Measurements from ENCODE around the gene RARB. TPM values are rescaled to one million over a fixed set of nuclear protein-coding genes. Genes with fewer than 3 reads are reported as not detected.

RARB gene
- total RNA-seq, 2 experiments from 2014 or later: not detected

DNA sequence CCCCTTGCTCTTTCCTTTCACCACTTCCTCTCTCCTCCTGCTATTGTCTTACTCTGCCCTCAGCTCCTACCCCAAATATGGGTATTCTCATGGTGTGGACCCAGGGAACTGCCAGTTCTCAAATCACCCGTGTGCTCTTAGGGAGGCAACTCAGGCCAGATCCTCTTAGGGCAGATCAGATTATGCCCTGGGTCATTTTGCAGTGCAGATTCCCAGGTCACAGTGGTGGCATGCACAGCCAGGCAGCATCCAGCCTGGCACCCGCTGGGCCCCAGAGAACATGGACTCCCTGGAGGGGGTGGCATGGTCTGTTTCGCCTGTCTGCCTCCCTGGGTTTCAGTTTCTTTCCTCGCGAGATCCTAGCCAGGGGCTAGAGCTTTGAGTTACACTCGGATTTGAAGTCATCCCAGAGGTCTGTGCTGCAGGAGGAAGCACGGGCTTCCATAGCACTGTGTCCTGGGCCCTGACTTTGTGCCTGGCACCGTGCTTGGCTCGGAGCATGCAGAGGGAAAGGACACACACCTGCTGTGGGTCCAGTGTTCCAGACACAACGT lies 140.5 kb downstream of the RARB start:
- intact Hi-C loops (cut with micrococcal nuclease): no loop called here
- ATAC-seq (no peak), DNase-seq (no peak)
- H3K4me1 Mint-ChIP-seq (ENCODE audit: low read depth): no peaks in the 10 kb centered on the region
- no peak overlapping the region for H3K4me3 Mint-ChIP-seq
- ChIA-PET CTCF (no interaction called here), POLR2A (interaction anchor here (0.5 kb wide), 1 partner anchor 214 kb away, joined by 3 read pairs; no protein-coding TSS in a partner anchor)
- no peaks in the 10 kb centered on the region for H3K36me3 Mint-ChIP-seq (ENCODE audit: low read depth)
- no peaks in the 10 kb centered on the region for H3K9me3 Mint-ChIP-seq
- no peak overlapping the region for H3K27ac Mint-ChIP-seq
- H3K27me3 Mint-ChIP-seq: no peaks in the 10 kb centered on the region
- TF ChIP-seq, protein P1, sequence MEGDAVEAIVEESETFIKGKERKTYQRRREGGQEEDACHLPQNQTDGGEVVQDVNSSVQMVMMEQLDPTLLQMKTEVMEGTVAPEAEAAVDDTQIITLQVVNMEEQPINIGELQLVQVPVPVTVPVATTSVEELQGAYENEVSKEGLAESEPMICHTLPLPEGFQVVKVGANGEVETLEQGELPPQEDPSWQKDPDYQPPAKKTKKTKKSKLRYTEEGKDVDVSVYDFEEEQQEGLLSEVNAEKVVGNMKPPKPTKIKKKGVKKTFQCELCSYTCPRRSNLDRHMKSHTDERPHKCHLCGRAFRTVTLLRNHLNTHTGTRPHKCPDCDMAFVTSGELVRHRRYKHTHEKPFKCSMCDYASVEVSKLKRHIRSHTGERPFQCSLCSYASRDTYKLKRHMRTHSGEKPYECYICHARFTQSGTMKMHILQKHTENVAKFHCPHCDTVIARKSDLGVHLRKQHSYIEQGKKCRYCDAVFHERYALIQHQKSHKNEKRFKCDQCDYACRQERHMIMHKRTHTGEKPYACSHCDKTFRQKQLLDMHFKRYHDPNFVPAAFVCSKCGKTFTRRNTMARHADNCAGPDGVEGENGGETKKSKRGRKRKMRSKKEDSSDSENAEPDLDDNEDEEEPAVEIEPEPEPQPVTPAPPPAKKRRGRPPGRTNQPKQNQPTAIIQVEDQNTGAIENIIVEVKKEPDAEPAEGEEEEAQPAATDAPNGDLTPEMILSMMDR (IDR thresholded peaks at IDR 0.05): no peak

DNA sequence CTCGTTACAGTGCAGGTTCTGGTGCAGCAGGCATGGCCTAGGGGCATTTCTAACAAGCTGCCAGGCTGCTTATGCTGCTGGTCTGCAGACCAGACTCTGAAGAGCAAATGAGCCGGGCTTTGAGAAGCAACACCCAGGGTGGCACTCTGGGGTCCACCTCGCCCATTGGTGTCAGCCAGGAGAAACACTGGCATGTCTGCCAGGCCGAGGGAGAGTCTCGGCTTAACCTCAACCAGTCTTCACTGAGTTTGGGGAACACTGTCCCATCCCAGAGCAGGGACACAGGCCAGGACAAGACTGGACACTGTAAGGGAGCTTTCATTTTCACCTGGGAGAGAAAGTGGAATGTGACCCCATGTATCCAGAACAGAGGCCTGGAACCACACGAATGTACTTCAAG lies 143.2 kb downstream of the RARB start:
- Mint-ChIP-seq H3K36me3 (ENCODE audit: low read depth) (no peaks in the 10 kb centered on the region), H3K4me3 (no peak overlapping the region), H3K27me3 (no peaks in the 10 kb centered on the region), H3K27ac (no peak overlapping the region), H3K9me3 (no peaks in the 10 kb centered on the region), H3K4me1 (ENCODE audit: low read depth) (no peaks in the 10 kb centered on the region)
- intact Hi-C loops (cut with micrococcal nuclease): no loop called here
- no peak for DNase-seq
- CTCF ChIA-PET: no interaction called here
- POLR2A ChIA-PET: no interaction called here
- ATAC-seq: no peak
- TF ChIP-seq, protein P1 (IDR thresholded peaks at IDR 0.05): no peak

DNA sequence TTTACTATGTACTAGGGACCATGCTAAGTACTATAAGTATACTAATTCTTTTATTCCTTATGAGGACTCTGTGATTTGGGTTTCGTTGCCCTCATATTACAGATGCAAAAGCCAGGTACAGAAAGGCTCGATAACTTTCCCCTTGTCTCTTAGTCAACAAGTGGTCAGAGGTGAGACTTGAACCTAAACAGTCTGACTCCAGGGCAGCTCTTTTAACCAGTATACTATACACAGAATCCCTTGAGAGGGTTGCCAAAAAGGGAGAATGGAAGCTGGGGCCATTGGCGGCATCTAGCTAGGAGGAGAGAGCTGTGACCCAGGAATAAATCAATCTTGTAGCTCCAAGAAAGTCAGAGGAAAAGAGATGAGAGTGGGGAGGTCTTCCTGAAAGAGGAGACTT lies 144.3 kb downstream of the RARB start:
- TF ChIP-seq, protein P1 (IDR thresholded peaks at IDR 0.05): no peak
- POLR2A ChIA-PET: no interaction called here
- H3K36me3 Mint-ChIP-seq (ENCODE audit: low read depth): no peaks in the 10 kb centered on the region
- H3K9me3 Mint-ChIP-seq: no peaks in the 10 kb centered on the region
- H3K4me1 Mint-ChIP-seq (ENCODE audit: low read depth): no peaks in the 10 kb centered on the region
- CTCF ChIA-PET: no interaction called here
- intact Hi-C loops (cut with micrococcal nuclease): no loop called here
- no peaks in the 10 kb centered on the region for H3K27me3 Mint-ChIP-seq
- ATAC-seq: no peak
- H3K4me3 Mint-ChIP-seq: no peak overlapping the region
- H3K27ac Mint-ChIP-seq: no peak overlapping the region
- DNase-seq: no peak

DNA sequence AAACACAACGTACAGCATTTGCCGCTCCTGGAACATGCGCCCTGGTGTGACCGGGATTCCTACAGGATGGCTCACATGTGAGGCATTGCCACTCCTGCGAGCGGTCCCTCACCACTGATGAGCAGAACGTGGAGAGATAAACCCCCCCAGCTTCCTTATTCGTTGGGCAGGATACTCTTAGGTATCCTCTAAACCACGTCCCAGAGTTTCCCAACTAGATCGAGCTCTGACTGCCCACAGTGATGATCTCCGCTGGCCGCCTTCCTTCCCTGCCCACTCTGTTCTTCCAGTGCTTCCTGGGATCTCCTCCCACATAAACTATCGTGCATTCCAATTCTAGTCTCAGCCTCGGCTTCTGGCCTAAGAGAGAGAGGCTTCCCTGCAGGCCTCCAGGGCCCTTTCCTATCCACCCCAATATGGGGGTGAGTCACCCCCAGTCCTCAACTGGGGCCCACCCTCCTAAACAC lies 144.9 kb downstream of the RARB start:
- no peak overlapping the region for H3K4me3 Mint-ChIP-seq
- no peaks in the 10 kb centered on the region for H3K27me3 Mint-ChIP-seq
- ATAC-seq: no peak
- TF ChIP-seq, protein P1 (IDR thresholded peaks at IDR 0.05): no peak
- POLR2A ChIA-PET: no interaction called here
- no peaks in the 10 kb centered on the region for H3K9me3 Mint-ChIP-seq
- intact Hi-C loops (cut with micrococcal nuclease): no loop called here
- no peaks in the 10 kb centered on the region for H3K4me1 Mint-ChIP-seq (ENCODE audit: low read depth)
- DNase-seq: no peak
- H3K36me3 Mint-ChIP-seq (ENCODE audit: low read depth): no peaks in the 10 kb centered on the region
- no peak overlapping the region for H3K27ac Mint-ChIP-seq
- CTCF ChIA-PET: interaction anchor here (1.4 kb wide), 1 partner anchor 20 kb away, joined by 5 read pairs; no protein-coding TSS in a partner anchor

DNA sequence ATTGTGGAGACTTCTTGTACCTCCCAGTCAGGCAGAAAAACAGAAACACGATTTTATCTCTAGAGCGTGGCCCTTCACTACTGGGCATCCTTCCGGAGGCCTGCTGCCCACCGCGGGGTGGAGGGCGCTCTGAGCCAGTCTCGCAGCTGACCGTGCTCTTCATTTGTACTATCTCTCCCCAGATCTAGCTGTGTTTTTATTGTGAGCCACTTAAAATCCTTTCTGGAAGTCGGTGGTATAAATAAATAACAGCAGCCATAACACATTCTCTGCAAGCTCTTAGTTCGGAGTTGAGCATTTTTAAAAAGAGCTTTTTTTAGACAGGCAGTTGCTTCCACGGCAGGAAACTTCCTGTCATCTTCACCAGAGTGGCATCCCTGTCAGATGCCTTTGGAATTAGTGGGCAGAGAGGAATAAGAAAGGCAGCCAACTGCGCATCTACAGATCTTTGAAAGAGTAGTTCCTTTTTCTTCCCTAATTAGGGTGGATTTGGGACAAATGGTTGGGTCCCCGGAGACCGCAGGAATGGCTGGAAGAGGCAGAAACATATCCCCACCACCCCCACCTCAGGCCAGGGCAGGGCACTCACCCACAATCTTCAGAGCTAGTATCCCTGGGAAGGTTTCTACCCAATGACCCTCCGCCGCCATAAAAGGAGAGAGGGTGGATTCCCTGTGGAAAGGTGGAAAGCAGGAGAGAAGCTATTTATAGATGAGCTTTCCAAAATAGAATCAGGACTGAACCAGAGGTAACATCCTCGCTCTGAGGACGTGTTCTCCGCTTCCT lies 145.5 kb downstream of the RARB start:
- Mint-ChIP-seq H3K9me3 (no peaks in the 10 kb centered on the region), H3K27ac (no peak overlapping the region), H3K4me1 (ENCODE audit: low read depth) (no peaks in the 10 kb centered on the region), H3K27me3 (no peaks in the 10 kb centered on the region), H3K4me3 (no peak overlapping the region), H3K36me3 (ENCODE audit: low read depth) (no peaks in the 10 kb centered on the region)
- intact Hi-C loops (cut with micrococcal nuclease): no loop called here
- POLR2A ChIA-PET: no interaction called here
- no peak for DNase-seq
- no peak for ATAC-seq
- TF ChIP-seq, protein P1 (IDR thresholded peaks at IDR 0.05): no peak
- CTCF ChIA-PET: interaction anchor here (1.4 kb wide), 1 partner anchor 20 kb away, joined by 5 read pairs; no protein-coding TSS in a partner anchor

All from activated CD8-positive, alpha-beta T cell treated with anti-CD3 and anti-CD28 coated beads for 36 hours (primary cell).